GM10266 (cell line): Measurements from ENCODE around the gene TMEM217.
"Not testable (repeated sequence)": the region's sequence is repeated elsewhere in the genome, so short reads cannot be mapped to it uniquely, and the experiment has no call there.

ENCODE experiments used
- DNase-seq: peaks from one replicate; pipeline ENCODE4 v3.0.0; 2012; ENCODE audit errors: extremely low spot score
- TF ChIP-seq, protein P1 (sequence below): IDR thresholded peaks from 2 replicates; pipeline ENCODE4 v1.5.1; 2012; ENCODE audit warnings: mild to moderate bottlenecking, low read depth; ENCODE audit not compliant: control insufficient read depth, insufficient read depth; ENCODE audit errors: missing control alignments

The TMEM217 gene

DNA sequence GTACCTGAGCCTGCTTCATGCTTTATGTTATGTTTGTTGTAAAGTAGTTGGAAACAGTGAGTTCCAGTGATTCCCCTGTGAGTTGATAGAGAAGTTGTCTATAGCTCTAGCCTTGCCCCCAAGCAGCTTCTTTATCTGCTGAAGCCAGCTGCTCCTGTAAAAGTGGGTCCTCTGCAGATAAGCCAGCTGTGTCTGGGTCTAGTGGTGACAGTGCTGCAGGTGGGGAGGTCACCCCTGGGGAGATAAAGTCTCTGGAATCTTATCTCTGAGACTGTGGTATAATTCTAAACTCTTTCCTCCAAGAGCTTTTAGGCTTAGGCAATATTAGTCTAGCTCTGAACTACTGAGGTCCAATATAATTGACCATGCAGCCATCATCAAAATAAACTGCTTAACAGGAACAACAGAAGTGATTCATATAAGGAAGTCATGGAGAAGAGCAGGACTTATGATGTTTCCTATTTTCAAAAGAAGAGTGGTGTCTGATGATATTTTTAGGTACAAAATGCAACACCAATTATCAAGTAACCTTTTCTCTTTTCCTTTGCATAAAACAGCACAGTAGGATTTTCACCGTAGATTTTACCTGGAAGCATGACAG is 44.2 kb upstream of the TMEM217 start:
- TF ChIP-seq, protein P1, sequence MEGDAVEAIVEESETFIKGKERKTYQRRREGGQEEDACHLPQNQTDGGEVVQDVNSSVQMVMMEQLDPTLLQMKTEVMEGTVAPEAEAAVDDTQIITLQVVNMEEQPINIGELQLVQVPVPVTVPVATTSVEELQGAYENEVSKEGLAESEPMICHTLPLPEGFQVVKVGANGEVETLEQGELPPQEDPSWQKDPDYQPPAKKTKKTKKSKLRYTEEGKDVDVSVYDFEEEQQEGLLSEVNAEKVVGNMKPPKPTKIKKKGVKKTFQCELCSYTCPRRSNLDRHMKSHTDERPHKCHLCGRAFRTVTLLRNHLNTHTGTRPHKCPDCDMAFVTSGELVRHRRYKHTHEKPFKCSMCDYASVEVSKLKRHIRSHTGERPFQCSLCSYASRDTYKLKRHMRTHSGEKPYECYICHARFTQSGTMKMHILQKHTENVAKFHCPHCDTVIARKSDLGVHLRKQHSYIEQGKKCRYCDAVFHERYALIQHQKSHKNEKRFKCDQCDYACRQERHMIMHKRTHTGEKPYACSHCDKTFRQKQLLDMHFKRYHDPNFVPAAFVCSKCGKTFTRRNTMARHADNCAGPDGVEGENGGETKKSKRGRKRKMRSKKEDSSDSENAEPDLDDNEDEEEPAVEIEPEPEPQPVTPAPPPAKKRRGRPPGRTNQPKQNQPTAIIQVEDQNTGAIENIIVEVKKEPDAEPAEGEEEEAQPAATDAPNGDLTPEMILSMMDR: no peak
- no peak for DNase-seq

DNA sequence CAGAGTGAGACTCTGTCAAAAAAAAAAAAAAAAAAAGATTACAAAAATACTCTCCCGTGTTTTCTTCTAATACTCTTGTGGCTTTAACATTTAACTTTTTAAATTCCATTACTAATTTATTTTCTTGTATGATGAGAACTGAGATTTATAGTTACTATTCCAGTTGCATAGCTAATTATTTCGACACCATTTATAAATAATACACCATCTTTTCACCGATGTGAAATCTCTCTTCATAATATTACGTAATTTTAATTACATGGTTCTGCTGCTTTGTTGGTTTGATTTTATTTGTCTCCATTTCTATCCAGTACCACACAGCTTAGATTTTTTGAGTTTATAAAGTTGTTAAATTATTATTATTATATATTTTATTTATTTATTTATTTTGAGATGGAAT is 42.0 kb upstream of the TMEM217 start:
- DNase-seq: no peak

DNA sequence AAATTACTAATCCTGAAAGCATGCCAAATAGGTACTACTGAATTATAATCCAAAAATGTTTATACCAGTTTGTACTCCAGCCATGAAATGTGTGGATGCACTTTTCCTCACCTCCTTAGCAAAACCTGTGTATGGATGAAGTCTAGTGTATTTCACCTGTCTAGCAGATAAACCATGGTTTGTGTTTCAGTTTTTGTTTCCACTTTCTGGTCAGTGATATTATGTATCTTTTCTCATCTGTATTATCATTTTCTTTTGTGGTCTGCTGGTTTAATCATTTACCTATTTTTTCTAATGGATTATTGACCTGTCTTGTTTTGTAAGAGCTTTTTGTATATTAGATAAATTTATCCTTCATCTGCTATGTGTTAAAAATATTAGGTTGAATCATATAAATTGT is 41.0 kb upstream of the TMEM217 start:
- TF ChIP-seq, protein P1: no peak

More for the DNA sequence above, 42.0 kb upstream of the TMEM217 start:
- TF ChIP-seq, protein P1: no peak

DNA sequence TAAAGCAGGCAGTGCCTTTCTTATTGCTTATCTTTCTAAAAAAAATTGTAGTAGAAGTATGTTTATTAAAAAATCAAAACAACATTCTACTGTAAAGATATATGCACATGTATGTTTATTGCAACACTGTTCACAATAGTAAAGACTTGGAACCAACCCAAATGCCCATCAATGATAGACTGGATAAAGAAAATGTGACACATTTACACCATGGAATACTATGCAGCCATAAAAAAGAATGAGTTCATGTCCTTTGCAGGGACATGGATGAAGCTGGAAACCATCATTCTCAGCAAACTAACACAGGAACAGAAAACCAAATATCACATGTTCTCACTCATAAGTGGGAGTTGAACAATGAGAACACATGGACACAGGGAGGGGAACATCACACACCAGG is 39.7 kb upstream of the TMEM217 start:
- not testable (repeated sequence) for DNase-seq

More for the DNA sequence above, 41.0 kb upstream of the TMEM217 start:
- DNase-seq: no peak

DNA sequence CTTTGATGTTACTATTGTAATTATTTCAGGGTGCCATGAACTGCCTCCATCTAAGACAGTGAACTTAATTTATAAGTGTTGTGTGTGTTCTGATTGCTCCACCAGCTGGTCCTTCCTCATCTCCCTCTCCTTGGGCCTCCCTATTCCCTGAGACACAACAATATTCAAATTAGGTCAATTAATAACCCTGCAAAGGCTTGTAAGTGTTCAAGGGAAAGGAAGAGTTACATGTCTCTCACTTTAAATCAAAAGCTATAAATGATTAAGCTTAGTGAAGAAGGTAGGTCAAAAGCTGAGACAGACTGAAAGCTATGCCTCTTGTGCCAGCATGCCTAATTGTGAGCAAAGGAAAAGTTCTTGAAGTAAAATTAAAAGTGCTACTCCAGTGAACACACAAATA is 35.5 kb upstream of the TMEM217 start:
- no peak for DNase-seq

DNA sequence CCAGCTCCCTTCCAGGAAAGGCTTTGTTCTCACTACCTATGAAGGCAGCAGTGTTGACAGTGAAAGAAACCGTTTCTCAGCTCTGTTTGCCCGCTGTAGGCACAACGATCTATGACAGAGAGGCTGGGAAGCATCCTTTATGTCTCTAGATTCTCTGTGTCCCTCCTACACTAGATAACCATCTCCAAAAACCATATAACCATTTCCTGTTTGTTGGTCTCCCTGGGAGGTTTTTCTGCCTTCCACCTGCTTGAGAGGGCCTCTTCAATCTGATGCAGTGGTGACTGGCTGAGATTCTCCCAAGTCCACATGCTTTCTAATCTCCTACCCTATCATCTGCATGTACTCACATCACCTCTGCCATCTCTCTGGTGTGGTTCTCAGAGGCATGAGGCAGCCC is 32.0 kb upstream of the TMEM217 start:
- TF ChIP-seq, protein P1: no peak
- DNase-seq: no peak

More for the DNA sequence above, 35.5 kb upstream of the TMEM217 start:
- TF ChIP-seq, protein P1: no peak

DNA sequence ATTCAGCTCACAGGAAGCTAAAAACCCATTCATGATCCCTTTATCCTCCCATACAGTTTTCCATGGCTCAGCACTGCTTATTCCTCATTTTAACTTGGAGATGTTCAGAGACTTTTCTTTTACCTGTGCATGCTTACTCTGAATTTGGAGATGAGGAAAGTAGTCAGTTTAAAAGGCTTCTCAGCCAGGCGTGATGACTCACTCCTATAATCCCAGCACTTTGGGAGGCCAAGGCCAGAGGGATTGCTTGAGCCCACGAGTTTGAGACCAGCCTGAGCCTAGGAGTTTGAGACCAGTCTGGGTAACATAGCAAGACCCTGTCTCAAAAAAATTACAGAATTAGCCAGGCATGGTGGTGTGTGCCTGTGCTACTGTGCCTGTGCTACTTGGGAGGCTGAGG is 30.3 kb upstream of the TMEM217 start:
- no peak for DNase-seq
- TF ChIP-seq, protein P1: no peak
